K562 (cell line): Measurements from ENCODE around the gene CETN1. TPM values are rescaled to one million over a fixed set of nuclear protein-coding genes. Genes with fewer than 3 reads are reported as not detected.

Experiments
- BRF1 ChIP-seq: IDR thresholded peaks from 3 replicates; pipeline ENCODE4 v1.6.1; 2011; ENCODE audit warnings: borderline replicate concordance, mild to moderate bottlenecking; ENCODE audit not compliant: insufficient read length; ENCODE audit errors: extremely low read depth
- CCNT2 ChIP-seq: IDR thresholded peaks from 2 replicates; pipeline ENCODE4 v1.6.1; 2011; ENCODE audit warnings: borderline replicate concordance, low read depth, mild to moderate bottlenecking, moderate library complexity, mixed read lengths, low read length; ENCODE audit not compliant: insufficient read length; ENCODE audit errors: extremely low read depth
- CREB1 ChIP-seq, 2 experiments: sonication (generic) in 1 of 2; formaldehyde crosslinking in 1 of 2; IDR thresholded peaks; 2 replicates each; pipeline versions ENCODE4 v1.6.1 to v1.8.0; 2012 to 2022; ENCODE audit warnings: inconsistent platforms in 1 of 2, mild to moderate bottlenecking in 1 of 2, missing genetic modification reagents in 1 of 2, moderate library complexity in 1 of 2
- EGR1 ChIP-seq: fragments of 450-650 bp; conservative IDR thresholded peaks from 2 replicates; pipeline ENCODE4 v1.6.1; 2017; ENCODE audit warnings: mild to moderate bottlenecking
- HNRNPL ChIP-seq: fragments of 200-400 bp; formaldehyde crosslinking; IDR thresholded peaks from 2 replicates; pipeline ENCODE4 v1.6.1; 2017; ENCODE audit warnings: low read depth, mild to moderate bottlenecking, low read length
- KLF6 ChIP-seq: fragments of 250-450 bp; sonication (Bioruptor Pico); IDR thresholded peaks from 2 replicates; pipeline ENCODE4 v1.4.0; 2020; ENCODE audit warnings: mild to moderate bottlenecking, moderate library complexity, borderline replicate concordance
- LCOR ChIP-seq: sonication (generic); formaldehyde crosslinking; IDR thresholded peaks from 2 replicates; pipeline ENCODE4 v1.8.0; 2022; ENCODE audit warnings: mild to moderate bottlenecking, missing genetic modification reagents
- MED1 ChIP-seq: sonication (generic); formaldehyde crosslinking; IDR thresholded peaks from 2 replicates; pipeline ENCODE4 v1.8.1; 2023; ENCODE audit warnings: missing genetic modification reagents, borderline replicate concordance
- MEIS2 ChIP-seq: fragments of 450-650 bp; IDR thresholded peaks from 2 replicates; pipeline ENCODE4 v1.6.1; 2014; ENCODE audit warnings: mild to moderate bottlenecking; ENCODE audit not compliant: partially characterized antibody
- MYC ChIP-seq, 2 experiments: fragments of 250-450 bp in 1 of 2; sonication (Bioruptor Pico) in 1 of 2; IDR thresholded peaks; 2 replicates each; pipeline versions ENCODE4 v1.5.1 to v1.6.1; 2012 to 2021; ENCODE audit warnings: low read depth in 2 of 2, borderline replicate concordance in 1 of 2, improper control_type of control experiment in 1 of 2, low read length in 1 of 2, mild to moderate bottlenecking in 1 of 2, moderate library complexity in 1 of 2
- PHF20 ChIP-seq: fragments of 450-650 bp; IDR thresholded peaks from 2 replicates; pipeline ENCODE4 v1.6.1; 2018; ENCODE audit not compliant: partially characterized antibody
- POLR2G ChIP-seq: fragments of 200-400 bp; formaldehyde crosslinking; IDR thresholded peaks from 2 replicates; pipeline ENCODE4 v1.6.1; 2017; ENCODE audit warnings: low read depth, mild to moderate bottlenecking, antibody characterized with exemption, low read length, moderate library complexity
- POLR2H ChIP-seq: IDR thresholded peaks from 2 replicates; pipeline ENCODE4 v1.6.1; 2016; ENCODE audit warnings: missing genetic modification characterization, low read depth, mild to moderate bottlenecking, control low read depth, missing compliant biosample characterization, moderate library complexity
- POLR3G ChIP-seq: IDR thresholded peaks from 2 replicates; pipeline ENCODE4 v1.6.1; 2011; ENCODE audit not compliant: insufficient read length, insufficient replicate concordance; ENCODE audit errors: extremely low read depth
- PRMT5 ChIP-seq: sonication (generic); formaldehyde crosslinking; IDR thresholded peaks from 2 replicates; pipeline ENCODE4 v1.5.0; 2020; ENCODE audit warnings: missing genetic modification reagents
- SMARCE1 ChIP-seq: fragments of 450-650 bp; IDR thresholded peaks from 2 replicates; pipeline ENCODE4 v1.7.1; 2016; ENCODE audit warnings: mild to moderate bottlenecking
- SREBF1 ChIP-seq: fragments of 150-350 bp; IDR thresholded peaks from 2 replicates; pipeline ENCODE4 v1.6.1; 2014; ENCODE audit warnings: antibody characterized with exemption, low read depth, low read length, borderline replicate concordance
- SRF ChIP-seq, 2 experiments: fragments of 250-450, 450-650 bp in 1 of 2; sonication (Bioruptor Pico) in 1 of 2; sonication (generic) in 1 of 2; formaldehyde crosslinking; IDR thresholded peaks; 2 replicates each; pipeline versions ENCODE4 v1.5.0 to v1.5.1; 2020 to 2022; ENCODE audit warnings: mild to moderate bottlenecking in 1 of 2, missing genetic modification reagents in 1 of 2
- TRIM24 ChIP-seq, 2 experiments: fragments of 450-650 bp; IDR thresholded peaks; 2 replicates each; pipeline ENCODE4 v1.6.1; 2016
- U2AF1 ChIP-seq: fragments of 200-400 bp; formaldehyde crosslinking; optimal IDR thresholded peaks from 2 replicates; pipeline ENCODE3; 2017; ENCODE audit warnings: mild to moderate bottlenecking, low read depth, low read length, moderate library complexity
- ZKSCAN8 ChIP-seq: fragments of 200-800 bp; sonication (Bioruptor generic); IDR thresholded peaks from 2 replicates; pipeline ENCODE4 v1.6.1; 2016; ENCODE audit warnings: missing genetic modification characterization, missing compliant biosample characterization
- ZNF589 ChIP-seq: fragments of 200-800 bp; sonication (Bioruptor generic); IDR thresholded peaks from 2 replicates; pipeline ENCODE4 v1.6.1; 2016; ENCODE audit warnings: low read depth, missing genetic modification characterization, missing compliant biosample characterization
- ZNF75A ChIP-seq: fragments of 450-650 bp; formaldehyde crosslinking; IDR thresholded peaks from 2 replicates; pipeline ENCODE4 v1.4.0; 2020; ENCODE audit warnings: mild to moderate bottlenecking
- polyA plus RNA-seq, 8 experiments: library from polyadenylated mRNA; depleted of rRNA in 4 of 8; stranded (reverse) in 5 of 8; unstranded in 3 of 8; fragments of >200 nt; fragmentation: Nextera tagmentation in 2 of 8; fragmentation: Illumina TruSeq in 1 of 8; extraction: Ambion mirVana in 2 of 8; extraction: Trizol in 1 of 8; gene quantifications; 2 replicates each; pipeline versions ENCODE4 v1.2.1 to v1.2.3, GENCODE V29; 2011 to 2014; ENCODE audit warnings: inconsistent platforms in 1 of 8, missing spikeins in 1 of 8
- total RNA-seq, 7 experiments: library from RNA; depleted of rRNA in 6 of 7; stranded (reverse); fragments of >200 nt in 6 of 7; fragmentation: Illumina TruSeq in 2 of 7; extraction: Trizol in 2 of 7; gene quantifications; 2 replicates each; pipeline versions ENCODE4 v1.2.1 to v1.2.3, GENCODE V29; 2011 to 2021; ENCODE audit warnings: low replicate concordance in 1 of 7
- TF ChIP-seq, protein P1 (sequence below): IDR thresholded peaks from 2 replicates; pipeline ENCODE4 v1.6.1; 2014; ENCODE audit warnings: antibody characterized with exemption
- TF ChIP-seq, protein P2 (sequence below), 2 experiments: fragments of 450-650 bp in 1 of 2; IDR thresholded peaks; 2 replicates each; pipeline ENCODE4 v1.6.1; 2011 to 2017; ENCODE audit warnings: low read depth in 2 of 2, antibody characterized with exemption in 1 of 2, borderline replicate concordance in 1 of 2, low read length in 1 of 2, mild to moderate bottlenecking in 1 of 2, mixed read lengths in 1 of 2; ENCODE audit not compliant: control insufficient read depth in 1 of 2

The CETN1 gene
- total and polyA plus RNA-seq, 9 of the 15 experiments (the other 6 are each of a cell fraction or from before 2014, with no cell fraction given): 0.07 to 0.34 (median 0.19) TPM; not detected in 3

DNA sequence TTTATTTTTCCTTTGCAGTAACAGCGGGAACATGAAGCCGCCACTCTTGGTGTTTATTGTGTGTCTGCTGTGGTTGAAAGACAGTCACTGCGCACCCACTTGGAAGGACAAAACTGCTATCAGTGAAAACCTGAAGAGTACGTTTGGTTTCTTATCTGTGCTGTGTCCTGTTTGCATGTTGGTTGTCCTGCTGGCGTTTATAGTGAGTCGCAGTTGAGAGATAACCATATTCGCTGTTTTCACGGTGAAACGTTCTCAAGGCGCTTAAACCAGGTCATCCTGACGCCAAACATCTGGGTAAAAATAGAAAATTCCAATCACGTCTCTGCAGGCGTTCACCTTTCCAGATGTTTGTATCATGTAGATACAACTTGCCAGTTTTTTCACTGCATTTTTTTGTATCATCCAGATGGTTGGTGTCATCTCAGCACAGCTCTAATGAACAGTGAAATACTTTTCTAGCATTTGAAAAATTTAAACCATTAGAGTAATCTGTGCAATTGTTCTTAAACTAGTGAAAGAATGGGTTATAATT is 37.9 kb downstream of the CETN1 start (continued):
- TF ChIP-seq POLR2H (tag) (no peak), SREBF1 (no peak), CCNT2 (peak; percentile 99), SRF (CRISPR knock-in tag; IDR thresholded peaks at IDR 0.05) (0 out of 4 replicates have a peak, but pooled peaks of 1 of the 2 experiments have one; percentile 51), ZNF589 (CRISPR knock-in tag) (peak; percentile 97), EGR1 (no peak), HNRNPL (no peak), CREB1 (IDR thresholded peaks at IDR 0.05) (peak; percentile 85), CREB1 (CRISPR knock-in tag; IDR thresholded peaks at IDR 0.05) (no peak), MEIS2 (peak; percentile 59), ZNF75A (CRISPR knock-in tag) (no peak), BRF1 (no peak), MYC (IDR thresholded peaks at IDR 0.05; ENCODE audit: low read depth, low read length) (peak; percentile 28; the same call in 1 of the 2 replicates), MYC (CRISPR knock-in tag; IDR thresholded peaks at IDR 0.05; ENCODE audit: borderline replicate concordance, low read depth) (no peak), KLF6 (CRISPR knock-in tag) (no peak), POLR3G (no peak), TRIM24 (IDR thresholded peaks at IDR 0.05) (peak; percentile 99), LCOR (CRISPR knock-in tag) (0 out of 2 replicates have a peak, but pooled peaks have one; percentile 32), PRMT5 (no peak), SMARCE1 (peak; percentile 95), ZKSCAN8 (CRISPR knock-in tag) (peak; percentile 91), PHF20 (no peak), MED1 (CRISPR knock-in tag) (no peak), POLR2G (no peak), U2AF1 (no peak)
- TF ChIP-seq, protein P1, sequence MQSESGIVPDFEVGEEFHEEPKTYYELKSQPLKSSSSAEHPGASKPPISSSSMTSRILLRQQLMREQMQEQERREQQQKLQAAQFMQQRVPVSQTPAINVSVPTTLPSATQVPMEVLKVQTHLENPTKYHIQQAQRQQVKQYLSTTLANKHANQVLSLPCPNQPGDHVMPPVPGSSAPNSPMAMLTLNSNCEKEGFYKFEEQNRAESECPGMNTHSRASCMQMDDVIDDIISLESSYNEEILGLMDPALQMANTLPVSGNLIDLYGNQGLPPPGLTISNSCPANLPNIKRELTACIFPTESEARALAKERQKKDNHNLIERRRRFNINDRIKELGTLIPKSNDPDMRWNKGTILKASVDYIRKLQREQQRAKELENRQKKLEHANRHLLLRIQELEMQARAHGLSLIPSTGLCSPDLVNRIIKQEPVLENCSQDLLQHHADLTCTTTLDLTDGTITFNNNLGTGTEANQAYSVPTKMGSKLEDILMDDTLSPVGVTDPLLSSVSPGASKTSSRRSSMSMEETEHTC: no peak
- TF ChIP-seq, protein P2, sequence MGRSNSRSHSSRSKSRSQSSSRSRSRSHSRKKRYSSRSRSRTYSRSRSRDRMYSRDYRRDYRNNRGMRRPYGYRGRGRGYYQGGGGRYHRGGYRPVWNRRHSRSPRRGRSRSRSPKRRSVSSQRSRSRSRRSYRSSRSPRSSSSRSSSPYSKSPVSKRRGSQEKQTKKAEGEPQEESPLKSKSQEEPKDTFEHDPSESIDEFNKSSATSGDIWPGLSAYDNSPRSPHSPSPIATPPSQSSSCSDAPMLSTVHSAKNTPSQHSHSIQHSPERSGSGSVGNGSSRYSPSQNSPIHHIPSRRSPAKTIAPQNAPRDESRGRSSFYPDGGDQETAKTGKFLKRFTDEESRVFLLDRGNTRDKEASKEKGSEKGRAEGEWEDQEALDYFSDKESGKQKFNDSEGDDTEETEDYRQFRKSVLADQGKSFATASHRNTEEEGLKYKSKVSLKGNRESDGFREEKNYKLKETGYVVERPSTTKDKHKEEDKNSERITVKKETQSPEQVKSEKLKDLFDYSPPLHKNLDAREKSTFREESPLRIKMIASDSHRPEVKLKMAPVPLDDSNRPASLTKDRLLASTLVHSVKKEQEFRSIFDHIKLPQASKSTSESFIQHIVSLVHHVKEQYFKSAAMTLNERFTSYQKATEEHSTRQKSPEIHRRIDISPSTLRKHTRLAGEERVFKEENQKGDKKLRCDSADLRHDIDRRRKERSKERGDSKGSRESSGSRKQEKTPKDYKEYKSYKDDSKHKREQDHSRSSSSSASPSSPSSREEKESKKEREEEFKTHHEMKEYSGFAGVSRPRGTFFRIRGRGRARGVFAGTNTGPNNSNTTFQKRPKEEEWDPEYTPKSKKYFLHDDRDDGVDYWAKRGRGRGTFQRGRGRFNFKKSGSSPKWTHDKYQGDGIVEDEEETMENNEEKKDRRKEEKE (IDR thresholded peaks at IDR 0.05; ENCODE audit: borderline replicate concordance in 1 of 2, control insufficient read depth in 1 of 2, low read depth in 2 of 2, low read length in 1 of 2): no peak
